Pancreas (tissue), 10 donors: ENCODE results near the gene SRPK2. TPM values are rescaled to one million over a fixed set of nuclear protein-coding genes. Genes with fewer than 3 reads are reported as not detected.

Source experiments
- ATAC-seq, 4 donors: fragments of 200-7000 bp; cut with Tn5 transposase; one replicate each; pipeline versions ENCODE4 v1.8.0 to v1.9.1; 2020; ENCODE audit warnings: mild to moderate bottlenecking in 4 of 4, moderate library complexity in 4 of 4
- DNase-seq, 6 donors: peaks; one replicate each; pipeline ENCODE4 v3.0.0-alpha.2; 2020
- FAIRE-seq: peaks from 2 replicates; lab custom pipeline; 2012; peaks lifted over from hg19 to GRCh38; lab: Jason Lieb, UNC
- H3K27ac ChIP-seq, 4 donors: fragments of 200-600 bp; sonication (generic); 1 replicate in 3 of 4; 2 replicates in 1 of 4; pipeline versions ENCODE4 v1.5.0 to v1.8.0; 2020
- H3K27me3 ChIP-seq, 4 donors: fragments of 200-600 bp; one replicate each; pipeline ENCODE4 v1.8.0; 2021
- H3K36me3 ChIP-seq, 3 donors: fragments of 200-600 bp; sonication (generic) in 1 of 3; one replicate each; pipeline versions ENCODE4 v1.5.0 to v1.8.0; 2020 to 2021
- H3K4me1 ChIP-seq, 3 donors: fragments of 200-600 bp; one replicate each; pipeline ENCODE4 v1.8.0; 2021
- H3K4me3 ChIP-seq, 4 donors: fragments of 200-600 bp; sonication (generic) in 2 of 4; one replicate each; pipeline versions ENCODE4 v1.5.0 to v1.8.0; 2020 to 2021
- H3K9me3 ChIP-seq, 4 donors: fragments of 200-600 bp; one replicate each; pipeline ENCODE4 v1.8.0; 2021
- CTCF ChIP-seq, 4 donors: fragments of 200-600 bp; sonication (generic) in 3 of 4; IDR thresholded peaks; one replicate each; pipeline versions ENCODE4 v1.5.0 to v1.8.0; 2021; ENCODE audit warnings: antibody characterized with exemption in 4 of 4
- WGBS, 2 donors: extraction: QIAGEN DNeasy Blood & Tissue Kit; methylation state at CpG; one replicate each; pipeline ENCODE4 v1.1.7; 2013; 5-methylcytosine and 5-hydroxymethylcytosine counted together
- intact Hi-C, 3 donors: fragments of 100-400 bp; cut with DNase I; formaldehyde crosslinking; loops; one replicate each; pipeline versions ENCODE4 v1.11.1 to v1.14.2; 2022
- polyA plus RNA-seq, 2 donors: library from polyadenylated mRNA; stranded (reverse); fragments of 200-250 nt; gene quantifications; one replicate each; pipeline ENCODE4 v1.2.3, GENCODE V29; 2013
- total RNA-seq, 6 donors: library from RNA; stranded (reverse); fragmentation: NEBNext Ultra II Directional in 4 of 6; extraction: Animal tissue kit (Norgen Biotek cat#: 25700) in 4 of 6; gene quantifications; one replicate each; pipeline versions ENCODE4 v1.2.1 to v1.2.4, GENCODE V29; 2021 to 2023
- donor health status: healthy with polysubstance abuse.
- donor health status: DM: no; HTN: no; CAD: no; lungs with moderate emphysema.
- donor health status: DM: no; HTN: no; CAD: no.
- donor health status: control.
- donor health status: control.
- donor health status: Bipolar disorder and iron deficiency.
- donor health status: DM: yes; HTN: yes; CAD: no.
- donor health status: DM: no; HTN: no; CAD: no.
- donor health status: DM: no; HTN: no; CAD: no.
- donor health status: DM: yes; HTN: yes; CAD: no.

SRPK2 gene
- total and polyA plus RNA-seq, 8 donors, result 6.5 to 27.4 (median 16.4) TPM

GRCh38 chr7:105376908-105377533 is 11.7 kb downstream of the SRPK2 start:
- intact Hi-C loops, result no loop called here
- no peaks in the 10 kb centered on the region for H3K9me3 ChIP-seq
- no peak for DNase-seq
- peaks cover 0 to 12% (median 6%) of the 10 kb centered on the region in 3 donors for H3K4me1 ChIP-seq
- no peak for TF ChIP-seq CTCF (IDR thresholded peaks at IDR 0.05)
- H3K27me3 ChIP-seq, result no peaks in the 10 kb centered on the region
- WGBS, 2 donors, result 84 to 89% methylated on average over 4 of the region's 4 CpGs
- no peak overlapping the region for H3K4me3 ChIP-seq
- no peak for ATAC-seq
- FAIRE-seq, result no peak
- no peaks in the 10 kb centered on the region for H3K36me3 ChIP-seq
- H3K27ac ChIP-seq, result no peak overlapping the region

- no peak for ATAC-seq
- Histone ChIP-seq H3K4me1 (peaks cover 0 to 5% (median 4%) of the 10 kb centered on the region in 3 donors), H3K27me3 (no peaks in the 10 kb centered on the region), H3K4me3 (no peak overlapping the region), H3K27ac (no peak overlapping the region), H3K9me3 (no peaks in the 10 kb centered on the region), H3K36me3 (no peaks in the 10 kb centered on the region)
- no peak for FAIRE-seq
- DNase-seq, result no peak
- intact Hi-C loops, result no loop called here
- 7 to 72% methylated on average over 1 to 3 of the region's 3 CpGs for WGBS, 2 donors
- no peak for TF ChIP-seq CTCF (IDR thresholded peaks at IDR 0.05)
Observed at GRCh38 chr7:105369944-105370343, 18.8 kb downstream of the SRPK2 start.

GRCh38 chr7:105367458-105367857 is 21.3 kb downstream of the SRPK2 start:
- FAIRE-seq, result no peak
- no peak overlapping the region for H3K27ac ChIP-seq
- ATAC-seq, result peak; percentile 50 to 80 (median 66)
- peaks cover 0 to 5% (median 0%) of the 10 kb centered on the region in 3 donors for H3K4me1 ChIP-seq
- no peak for DNase-seq
- no peak overlapping the region for H3K4me3 ChIP-seq
- H3K9me3 ChIP-seq, result no peaks in the 10 kb centered on the region
- intact Hi-C loops, result no loop called here
- no peak for TF ChIP-seq CTCF (IDR thresholded peaks at IDR 0.05)
- no peaks in the 10 kb centered on the region for H3K27me3 ChIP-seq
- H3K36me3 ChIP-seq, result no peaks in the 10 kb centered on the region
- 40 to 45% methylated on average over 2 of the region's 2 CpGs for WGBS, 2 donors

GRCh38 chr7:105365541-105366534 is 22.9 kb downstream of the SRPK2 start:
- Histone ChIP-seq H3K36me3 (no peaks in the 10 kb centered on the region), H3K4me3 (no peak overlapping the region), H3K27ac (no peak overlapping the region), H3K4me1 (peaks cover 0 to 5% (median 0%) of the 10 kb centered on the region in 3 donors), H3K27me3 (no peaks in the 10 kb centered on the region), H3K9me3 (no peaks in the 10 kb centered on the region)
- WGBS, 2 donors, result 96 to 99% methylated on average over 25 of the region's 25 CpGs
- FAIRE-seq (no peak), ATAC-seq (no peak), DNase-seq (no peak)
- TF ChIP-seq CTCF (IDR thresholded peaks at IDR 0.05), result no peak
- intact Hi-C loops, result no loop called here
